G401 (cell line): ENCODE results near the gene TOR1A. TPM values are rescaled to one million over a fixed set of nuclear protein-coding genes. Genes with fewer than 3 reads are reported as not detected.
"Not testable (repeated sequence)": the region's sequence is repeated elsewhere in the genome, so short reads cannot be mapped to it uniquely, and the experiment has no call there.

Experiments
- DNase-seq: peaks from one replicate; pipeline ENCODE4 v3.0.0-alpha.2; 2015; ENCODE audit warnings: low spot score
- in situ Hi-C: cut with HindIII; loops from 2 replicates; pipeline ENCODE4 v1.10.0; 2016; ENCODE audit warnings: low sequenced_read_pairs, mixed read lengths
- total RNA-seq: library from RNA; depleted of rRNA; stranded (reverse); fragments of >200 nt; shearing (Covaris generic); gene quantifications from 2 replicates; pipeline ENCODE4 v1.2.3, GENCODE V29; 2014

Gene TOR1A
- total RNA-seq, 1 experiment from 2014 or later, result 43.1 TPM

DNA sequence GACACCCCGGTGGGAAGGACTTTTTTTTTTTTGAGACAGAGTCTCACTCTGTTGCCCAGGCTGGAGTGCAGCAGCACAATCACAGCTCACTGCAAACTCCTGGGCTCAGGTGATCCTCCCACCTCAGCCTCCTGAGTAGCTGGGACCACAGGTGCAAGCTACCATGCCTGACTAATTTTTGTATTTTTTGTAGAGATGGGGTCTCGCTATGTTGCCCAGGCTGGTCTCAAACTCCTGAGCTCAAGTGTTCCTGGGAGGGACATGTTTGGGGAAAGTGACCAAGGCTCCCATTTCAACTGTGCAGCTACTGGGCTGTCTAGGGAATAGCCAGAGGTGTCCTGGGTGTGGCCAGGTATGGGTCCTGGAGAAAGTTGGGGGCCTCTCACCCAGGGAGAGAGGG is 27.9 kb downstream of the TOR1A start:
- in situ Hi-C loops, DNase-seq: not testable (repeated sequence)

- in situ Hi-C loops, result no loop called here
- DNase-seq, result no peak
These were observed 29.4 kb downstream of the TOR1A start for GRCh38 chr9:129794549-129794948.

GRCh38 chr9:129786481-129786880 is 37.5 kb downstream of the TOR1A start:
- in situ Hi-C loops, result no loop called here
- DNase-seq, result no peak

GRCh38 chr9:129785866-129786265 is 38.1 kb downstream of the TOR1A start:
- DNase-seq, result no peak
- in situ Hi-C loops, result no loop called here

- not testable (repeated sequence) for DNase-seq
These were observed 39.0 kb downstream of the TOR1A start for GRCh38 chr9:129784970-129785369.

GRCh38 chr9:129783516-129784361 is 40.2 kb downstream of the TOR1A start:
- peak; percentile 79 for DNase-seq
- in situ Hi-C loops, result no loop called here

More at GRCh38 chr9:129784970-129785369, 39.0 kb downstream of the TOR1A start:
- in situ Hi-C loops, result not testable (repeated sequence)

DNA sequence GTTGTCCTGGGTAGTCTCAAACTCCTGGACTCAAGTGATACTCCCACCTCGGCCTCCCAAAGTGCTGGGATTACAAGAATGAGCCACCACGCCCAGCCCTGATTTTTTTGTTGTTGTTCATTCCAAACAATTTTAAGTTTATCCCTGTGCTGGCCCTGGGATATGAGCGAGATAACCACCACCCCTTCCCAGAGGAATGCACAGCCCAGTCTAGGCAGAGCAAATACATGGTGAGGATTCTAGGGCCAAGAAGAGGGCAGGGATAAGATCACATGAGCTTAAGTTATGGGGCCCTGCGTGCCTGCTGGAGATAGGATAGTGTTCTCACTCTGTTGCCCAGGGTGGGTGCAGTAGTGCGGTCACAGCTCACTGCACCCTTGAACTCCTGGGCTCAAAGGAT is 42.0 kb downstream of the TOR1A start:
- in situ Hi-C loops, result no loop called here
- DNase-seq, result no peak

DNA sequence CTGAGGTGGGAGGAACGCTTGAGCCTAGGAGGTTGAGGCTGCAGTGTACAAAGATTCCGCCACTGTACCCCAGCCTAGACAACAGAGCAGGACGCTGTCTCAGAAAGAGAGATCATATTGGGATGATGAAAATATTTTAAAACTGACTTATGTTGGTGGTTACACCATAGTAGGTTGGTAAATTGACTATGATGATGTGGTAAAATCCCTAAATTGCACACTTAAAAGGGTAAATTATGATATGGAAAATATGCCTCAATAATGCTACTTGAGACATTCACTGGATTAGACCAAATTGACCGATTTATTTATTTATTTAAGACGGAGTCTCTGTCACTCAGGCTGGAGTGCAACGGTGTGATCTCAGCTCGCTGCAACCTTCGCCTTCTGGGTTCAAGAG is 42.8 kb downstream of the TOR1A start:
- DNase-seq, result no peak
- in situ Hi-C loops, result no loop called here

DNA sequence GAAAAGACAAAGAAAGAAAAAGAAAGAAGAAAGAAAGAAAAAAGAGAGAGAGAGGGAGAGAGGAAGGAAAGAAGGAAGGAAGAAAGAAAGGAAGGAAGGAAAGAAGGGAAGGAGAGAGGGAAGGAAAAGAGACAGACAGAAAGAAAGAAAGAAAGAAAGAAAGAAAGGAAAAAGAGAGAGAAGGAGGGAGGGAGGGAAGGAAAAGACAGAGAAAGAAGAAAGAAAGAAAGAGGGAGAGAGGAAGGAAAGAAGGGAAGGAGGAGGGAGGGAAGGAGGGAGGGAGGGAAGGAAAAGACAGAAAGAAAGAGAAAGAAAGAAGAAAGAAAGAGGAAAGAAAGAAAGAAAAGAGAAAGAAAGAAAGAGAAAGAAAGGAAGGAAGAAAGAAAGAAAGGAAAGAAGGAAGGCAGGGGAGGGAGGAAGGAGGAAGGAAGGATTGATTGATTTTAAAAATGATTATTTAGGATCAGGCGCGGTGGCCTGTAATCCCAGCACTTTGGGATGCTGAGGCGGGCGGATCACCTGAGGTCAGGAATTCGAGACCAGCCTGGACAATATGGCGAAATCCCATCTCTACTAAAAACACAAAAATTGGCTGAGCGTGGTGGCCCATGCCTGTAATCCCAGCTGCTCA is 44.3 kb downstream of the TOR1A start:
- DNase-seq, result no peak
- in situ Hi-C loops, result loop anchor here (5.0 kb wide), 2 partner anchors 52 to 147 kb away; no protein-coding TSS in a partner anchor

DNA sequence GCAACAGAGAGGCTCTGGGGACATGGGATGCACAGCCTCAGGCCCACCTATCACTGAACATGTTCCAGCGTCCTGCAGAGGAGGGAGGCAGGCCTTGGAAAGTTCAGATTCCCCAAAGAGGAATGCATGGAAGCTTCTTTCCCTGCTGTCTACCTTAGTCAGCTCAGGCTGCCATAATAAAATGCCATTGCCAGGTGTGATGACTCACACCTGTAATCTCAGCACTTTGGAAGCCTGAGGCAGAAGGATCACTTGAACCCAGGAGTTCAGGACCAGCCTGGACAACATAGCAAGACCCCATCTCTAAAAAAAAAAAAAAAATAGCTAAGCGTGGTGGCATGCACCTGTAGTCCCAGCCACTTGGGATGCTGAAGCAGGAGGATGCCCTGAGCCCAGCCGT is 45.5 kb downstream of the TOR1A start:
- in situ Hi-C loops, result loop anchor here (5.0 kb wide), 2 partner anchors 51 to 146 kb away; no protein-coding TSS in a partner anchor
- DNase-seq, result no peak

- in situ Hi-C loops, result loop anchor here (5.0 kb wide), 2 partner anchors 50 to 145 kb away; no protein-coding TSS in a partner anchor
- no peak for DNase-seq
These were observed 46.2 kb downstream of the TOR1A start for GRCh38 chr9:129777769-129778130.

- in situ Hi-C loops, result loop anchor here (5.0 kb wide), 2 partner anchors 50 to 145 kb away; no protein-coding TSS in a partner anchor
- DNase-seq, result peak; percentile 76
These were observed 46.8 kb downstream of the TOR1A start for GRCh38 chr9:129776938-129777768.

GRCh38 chr9:129776566-129776937 is 47.4 kb downstream of the TOR1A start:
- in situ Hi-C loops, result loop anchor here (5.0 kb wide), 2 partner anchors 49 to 144 kb away; no protein-coding TSS in a partner anchor
- no peak for DNase-seq

DNA sequence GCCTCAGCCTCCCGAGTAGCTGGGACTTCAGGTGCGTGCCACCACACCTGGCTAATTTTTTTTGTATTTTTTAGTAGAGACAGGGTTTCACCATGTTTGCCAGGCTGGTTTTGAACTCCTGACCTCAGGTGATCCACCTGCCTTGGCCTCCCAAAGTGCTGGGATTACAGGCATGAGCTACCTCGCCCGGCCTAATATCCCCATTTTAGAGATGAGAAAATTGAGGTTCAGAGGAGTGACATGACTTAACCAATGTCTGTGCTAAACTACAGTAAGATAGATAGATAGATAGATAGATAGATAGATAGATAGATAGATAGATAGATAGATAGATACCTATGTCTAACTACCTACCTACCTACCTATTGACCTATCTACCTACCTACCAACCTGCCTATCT is 47.8 kb downstream of the TOR1A start:
- in situ Hi-C loops, result loop anchor here (5.0 kb wide), 2 partner anchors 49 to 144 kb away; no protein-coding TSS in a partner anchor

DNA sequence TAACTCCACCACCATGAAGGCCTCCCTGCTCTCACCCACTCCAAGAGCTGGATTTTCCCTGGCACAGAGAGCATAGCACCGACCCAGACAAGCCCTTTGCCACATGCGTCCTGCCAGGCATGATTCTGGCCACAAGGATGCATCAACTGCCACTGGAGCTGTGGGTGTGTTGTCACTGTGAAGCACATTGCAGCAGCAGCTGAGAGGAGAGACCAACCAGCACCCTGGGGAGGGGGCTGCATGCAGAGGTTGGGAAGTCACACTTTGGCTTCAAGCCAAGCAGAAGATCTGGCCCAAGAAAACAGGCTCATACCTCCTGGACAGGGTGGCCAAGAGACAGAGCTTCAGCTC is 48.5 kb downstream of the TOR1A start:
- DNase-seq, result no peak
- in situ Hi-C loops, result loop anchor here (5.0 kb wide), 2 partner anchors 48 to 143 kb away; no protein-coding TSS in a partner anchor

More for the DNA sequence above, 47.8 kb downstream of the TOR1A start:
- not testable (repeated sequence) for DNase-seq

DNA sequence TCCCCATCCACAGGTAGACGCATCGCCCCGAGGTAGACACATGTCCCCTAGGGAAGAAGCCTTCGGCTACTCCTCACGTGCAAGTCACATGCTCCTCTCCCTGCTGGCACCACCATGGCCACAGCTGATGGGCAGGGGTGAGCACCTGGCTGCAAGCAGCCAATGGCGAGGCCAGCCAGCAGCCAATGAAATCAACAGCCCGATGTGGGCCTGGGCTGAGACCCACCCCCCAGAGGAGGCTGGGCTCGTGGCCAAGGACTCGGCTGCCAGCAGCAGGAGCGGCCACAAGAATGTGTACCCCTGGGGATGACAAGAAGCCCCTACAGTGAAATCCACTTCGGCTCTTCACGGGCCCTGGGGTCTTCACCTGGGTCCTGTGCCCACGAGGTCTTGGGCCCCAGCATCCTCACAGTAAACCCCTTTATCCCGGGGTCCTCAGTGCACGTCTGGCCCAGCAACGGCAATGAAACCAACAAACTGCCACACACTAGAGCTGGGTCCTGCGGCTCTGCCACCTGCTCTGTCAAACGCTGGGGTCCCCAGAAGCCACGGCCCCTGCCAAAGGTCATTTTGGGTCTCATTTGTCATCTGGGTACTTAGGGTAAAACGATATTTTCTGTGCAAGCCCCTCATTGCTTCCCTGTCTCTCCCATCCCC is 49.0 kb downstream of the TOR1A start:
- in situ Hi-C loops, result loop anchor here (5.0 kb wide), 2 partner anchors 48 to 143 kb away; no protein-coding TSS in a partner anchor
- no peak for DNase-seq

- in situ Hi-C loops, result no loop called here
- DNase-seq, result no peak
These were observed 50.5 kb downstream of the TOR1A start for GRCh38 chr9:129773262-129774048.

DNA sequence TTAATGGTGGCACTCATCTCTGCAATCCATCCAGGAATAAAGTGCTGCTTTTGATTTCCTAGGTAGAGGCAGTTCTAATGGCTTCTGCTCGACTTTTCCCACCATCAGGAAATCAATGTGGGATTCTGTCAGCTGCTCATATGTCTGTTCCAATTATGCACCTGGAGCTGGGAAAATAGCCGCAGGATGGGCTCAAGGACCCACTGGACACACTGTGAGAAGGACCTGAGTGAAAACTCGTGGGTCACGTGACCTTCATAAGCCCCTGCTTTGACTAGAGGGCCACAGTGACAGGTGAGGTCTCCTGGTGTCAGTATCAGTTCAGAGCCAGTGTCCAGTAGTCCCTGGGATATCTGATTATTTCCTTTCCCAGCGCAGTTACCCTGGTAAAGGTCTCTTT is 53.2 kb downstream of the TOR1A start:
- in situ Hi-C loops, result no loop called here
- DNase-seq, result no peak
